Fibroblast of mammary gland (primary cell): ENCODE data around the gene PTPRD.

Experiments
- DNase-seq: peaks from one replicate; pipeline ENCODE4 v3.0.0-alpha.2; 2010; ENCODE audit warnings: low read depth
- H3K4me3 ChIP-seq: 2 replicates; pipeline ENCODE4 v1.5.1; 2011; ENCODE audit warnings: low read depth, mild to moderate bottlenecking, low read length, moderate library complexity; ENCODE audit not compliant: control insufficient read depth
- TF ChIP-seq, protein P1 (sequence below): conservative IDR thresholded peaks from 2 replicates; pipeline ENCODE4 v1.5.1; 2011; ENCODE audit warnings: low read depth, low read length, inconsistent platforms; ENCODE audit not compliant: control insufficient read depth, insufficient read depth

The PTPRD gene

DNA sequence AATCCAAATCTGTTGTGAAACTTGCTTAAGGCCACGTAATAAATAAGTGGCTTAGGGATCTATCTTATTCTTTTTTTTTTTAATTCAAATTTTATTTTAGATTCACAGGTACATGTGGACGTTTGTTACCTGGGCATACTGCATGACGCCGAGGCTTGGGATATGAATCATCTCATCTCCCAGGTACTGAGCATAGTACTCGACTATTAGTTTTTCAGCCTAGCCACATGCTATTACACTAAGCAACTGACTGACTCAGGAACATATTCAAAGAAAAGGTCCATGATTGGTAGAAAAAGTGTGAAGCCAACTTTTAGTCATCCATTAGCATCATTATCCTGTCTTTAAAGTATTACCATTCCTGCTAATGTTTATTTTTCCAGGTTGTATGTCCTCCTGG lies 1709.7 kb downstream of the PTPRD start:
- H3K4me3 ChIP-seq, result no peak overlapping the region
- no peak for DNase-seq
- TF ChIP-seq, protein P1, sequence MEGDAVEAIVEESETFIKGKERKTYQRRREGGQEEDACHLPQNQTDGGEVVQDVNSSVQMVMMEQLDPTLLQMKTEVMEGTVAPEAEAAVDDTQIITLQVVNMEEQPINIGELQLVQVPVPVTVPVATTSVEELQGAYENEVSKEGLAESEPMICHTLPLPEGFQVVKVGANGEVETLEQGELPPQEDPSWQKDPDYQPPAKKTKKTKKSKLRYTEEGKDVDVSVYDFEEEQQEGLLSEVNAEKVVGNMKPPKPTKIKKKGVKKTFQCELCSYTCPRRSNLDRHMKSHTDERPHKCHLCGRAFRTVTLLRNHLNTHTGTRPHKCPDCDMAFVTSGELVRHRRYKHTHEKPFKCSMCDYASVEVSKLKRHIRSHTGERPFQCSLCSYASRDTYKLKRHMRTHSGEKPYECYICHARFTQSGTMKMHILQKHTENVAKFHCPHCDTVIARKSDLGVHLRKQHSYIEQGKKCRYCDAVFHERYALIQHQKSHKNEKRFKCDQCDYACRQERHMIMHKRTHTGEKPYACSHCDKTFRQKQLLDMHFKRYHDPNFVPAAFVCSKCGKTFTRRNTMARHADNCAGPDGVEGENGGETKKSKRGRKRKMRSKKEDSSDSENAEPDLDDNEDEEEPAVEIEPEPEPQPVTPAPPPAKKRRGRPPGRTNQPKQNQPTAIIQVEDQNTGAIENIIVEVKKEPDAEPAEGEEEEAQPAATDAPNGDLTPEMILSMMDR, result no peak

DNA sequence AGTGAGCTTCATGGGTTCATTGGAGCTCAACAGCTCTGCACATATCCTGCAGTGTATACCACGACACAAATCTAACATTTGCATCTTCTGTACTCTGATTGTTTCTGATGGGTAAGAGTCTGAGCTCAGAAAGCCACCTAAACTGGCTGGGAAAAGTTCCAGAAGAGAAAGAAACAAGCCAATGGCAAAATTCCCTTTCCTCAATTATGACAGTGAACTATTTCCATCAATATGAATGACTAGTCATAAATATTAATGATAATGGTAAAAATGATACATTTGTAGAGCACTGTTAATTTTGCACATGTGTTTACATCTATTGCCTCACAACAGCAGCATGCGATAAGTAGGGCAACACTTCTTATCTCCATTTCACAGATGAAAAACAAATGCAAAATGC lies 1711.7 kb downstream of the PTPRD start:
- TF ChIP-seq, protein P1, result no peak
- DNase-seq, result no peak
- H3K4me3 ChIP-seq, result no peak overlapping the region

DNA sequence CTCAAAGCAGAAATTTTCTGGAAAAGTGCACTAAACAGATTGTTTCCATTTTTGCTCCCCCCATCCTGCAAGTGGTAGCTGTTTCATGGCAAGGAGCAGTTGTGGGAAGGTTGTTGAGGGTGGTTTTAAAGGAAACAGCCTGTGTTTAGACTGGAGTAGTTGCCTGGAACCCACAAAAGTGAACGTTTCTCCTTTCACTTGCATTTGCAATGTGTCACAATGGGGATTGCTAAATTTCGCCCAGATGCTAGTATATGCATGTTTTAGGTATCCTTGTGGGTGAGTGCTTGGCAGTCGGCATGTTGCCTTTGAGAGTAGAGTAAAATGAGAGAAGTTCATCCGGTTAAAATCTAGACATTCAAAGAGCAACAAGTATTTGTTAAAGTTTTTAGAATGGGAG lies 1713.3 kb downstream of the PTPRD start:
- TF ChIP-seq, protein P1, result no peak
- H3K4me3 ChIP-seq, result no peak overlapping the region
- no peak for DNase-seq

DNA sequence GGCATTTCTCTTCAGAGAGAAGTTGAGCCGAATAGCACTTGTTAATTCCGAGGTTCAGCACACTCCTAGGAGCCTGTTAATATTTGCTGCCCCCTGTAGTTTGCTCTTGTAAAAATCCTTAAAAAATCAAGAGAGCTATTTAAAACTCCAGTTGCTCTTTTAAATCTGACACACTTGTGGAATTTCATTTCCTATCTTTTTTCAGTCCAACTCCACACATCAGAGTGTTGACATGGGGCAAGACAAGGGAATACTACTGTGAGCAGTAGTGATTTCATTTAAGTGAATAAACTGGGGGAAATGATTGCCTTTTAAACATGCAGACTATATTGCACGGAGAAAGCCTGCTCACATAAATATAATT lies 1717.0 kb downstream of the PTPRD start:
- TF ChIP-seq, protein P1, result peak; percentile 70
- H3K4me3 ChIP-seq, result no peak overlapping the region
- peak; percentile 62 for DNase-seq

DNA sequence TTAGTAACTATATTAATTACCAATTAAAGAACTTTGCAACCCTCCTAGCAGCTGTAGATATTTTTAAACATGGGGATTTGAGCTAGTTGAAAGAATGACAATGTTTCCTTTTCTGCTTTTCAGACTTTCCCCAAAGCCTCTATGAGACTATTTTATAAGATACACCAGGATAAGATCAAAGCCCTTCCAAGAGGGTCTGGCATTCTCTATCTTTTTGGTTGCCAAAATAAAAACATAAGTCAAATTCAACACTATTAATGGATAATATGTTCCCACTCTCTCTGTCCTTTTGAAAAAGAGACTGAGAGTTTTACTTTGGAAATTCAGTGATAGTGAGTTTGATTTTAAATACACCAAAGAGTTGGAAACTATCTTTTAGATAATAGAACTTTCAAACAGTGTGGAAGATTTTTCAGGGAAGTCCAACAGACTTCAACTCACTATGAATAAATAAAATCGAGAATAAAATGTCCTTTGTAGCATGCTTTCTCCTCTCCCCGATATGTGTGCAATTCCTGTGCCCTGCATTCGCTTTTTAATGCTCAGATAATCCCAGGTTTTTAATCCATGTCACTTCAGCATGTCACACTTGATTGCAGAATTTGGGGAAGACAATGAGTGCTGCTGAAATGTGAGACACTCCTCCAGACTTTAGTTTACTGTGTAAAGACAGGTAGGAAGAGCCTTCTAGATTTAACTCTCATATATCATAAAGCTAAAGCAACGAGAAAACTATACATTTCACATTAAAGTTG lies 1717.5 kb downstream of the PTPRD start:
- DNase-seq, result no peak
- TF ChIP-seq, protein P1, result no peak

GRCh38 chr9:8890695-8891094 lies 1722.1 kb downstream of the PTPRD start:
- no peak overlapping the region for H3K4me3 ChIP-seq
- TF ChIP-seq, protein P1, result no peak
- no peak for DNase-seq

More for the DNA sequence above, 1717.5 kb downstream of the PTPRD start:
- H3K4me3 ChIP-seq, result no peak overlapping the region
